Lower leg skin (tissue), 3 donors: Measurements from ENCODE around the gene C1QTNF6.

Experiments used
- CTCF ChIP-seq, 3 donors: fragments of 450-650 bp; IDR thresholded peaks; one replicate each; pipeline ENCODE4 v1.5.1; 2016; ENCODE audit warnings: antibody characterized with exemption in 3 of 3, mild to moderate bottlenecking in 3 of 3, moderate library complexity in 2 of 3
- POLR2A ChIP-seq, 2 donors: fragments of 450-650 bp; IDR thresholded peaks; one replicate each; pipeline ENCODE4 v1.6.1; 2016 to 2017; ENCODE audit warnings: antibody characterized with exemption in 2 of 2, mild to moderate bottlenecking in 1 of 2, moderate library complexity in 1 of 2

- TF ChIP-seq CTCF (IDR thresholded peaks at IDR 0.05) = no peak
- TF ChIP-seq POLR2A (IDR thresholded peaks at IDR 0.05) = no peak
Measured at GRCh38 chr22:37202001-37202555, 14.0 kb upstream of the C1QTNF6 start.
